Uterus (tissue), 2 donors: Measurements from ENCODE around the gene LIPI.
"Not testable (repeated sequence)": the region's sequence is repeated elsewhere in the genome, so short reads cannot be mapped to it uniquely, and the experiment has no call there.

ENCODE experiments used
- CTCF ChIP-seq, 4 experiments: fragments of 200-600 bp in 2 of 4; fragments of 450-650 bp in 2 of 4; sonication (generic) in 2 of 4; IDR thresholded peaks; one replicate each; pipeline ENCODE4 v1.5.1; 2016 to 2019; ENCODE audit warnings: antibody characterized with exemption in 4 of 4, mild to moderate bottlenecking in 2 of 4, moderate library complexity in 1 of 4
- POLR2A ChIP-seq, 2 donors: fragments of 450-650 bp; IDR thresholded peaks; one replicate each; pipeline ENCODE4 v1.6.1; 2016; ENCODE audit warnings: antibody characterized with exemption in 2 of 2, mild to moderate bottlenecking in 1 of 2, moderate library complexity in 1 of 2

GRCh38 chr21:14062684-14063083 lies 148.1 kb downstream of the LIPI start:
- not testable (repeated sequence) for TF ChIP-seq CTCF, POLR2A (IDR thresholded peaks at IDR 0.05)
